ENCODE measurements around the gene ZNF497. TPM values are rescaled to one million over a fixed set of nuclear protein-coding genes. Genes with fewer than 3 reads are reported as not detected.
A peak's percentile ranks its signal among the peaks of the same experiment; 100 is the strongest.

Gene ZNF497
- total and polyA plus RNA-seq, 9 of the 15 experiments (the other 6 are each of a cell fraction or from before 2014, with no cell fraction given), result 0.06 to 0.98 (median 0.44) TPM; not detected in 1

DNA sequence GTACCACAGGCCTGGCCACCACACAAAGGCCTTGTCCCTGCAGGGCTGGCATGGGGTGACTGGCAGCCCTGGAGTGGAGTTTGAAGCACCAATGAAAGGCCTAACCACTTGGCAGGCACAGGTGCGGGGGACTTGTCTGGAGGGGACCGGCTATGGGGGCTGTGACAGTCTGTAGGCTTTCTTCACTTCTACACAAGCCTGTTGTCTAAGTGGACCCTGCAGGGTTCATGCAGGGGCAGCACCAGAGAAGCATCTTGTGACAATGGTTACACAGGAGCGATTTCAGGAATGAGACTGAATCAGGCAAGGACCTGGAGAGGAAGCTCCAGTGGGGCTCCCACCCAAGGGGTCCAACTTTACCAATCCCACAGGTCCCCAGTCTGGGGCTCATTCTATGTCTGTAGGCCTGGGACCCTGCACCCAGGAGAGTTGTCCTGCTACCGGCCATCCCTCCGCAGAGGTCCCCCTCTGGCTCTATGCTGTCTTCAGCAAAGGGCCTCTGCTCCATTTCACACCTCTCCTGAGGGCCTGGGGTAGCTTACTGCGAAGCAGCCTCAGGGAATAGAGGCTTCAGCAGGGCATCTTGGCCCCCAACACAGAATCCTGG, 20.5 kb upstream of the ZNF497 start:
- Histone ChIP-seq H3K9me3 (replicated peaks; ENCODE audit: control insufficient read depth, insufficient read depth, low read depth, low read length) (no peaks in the 10 kb centered on the region), H3K4me1 (replicated peaks in 1 of 2; ENCODE audit: control insufficient read depth in 2 of 2, insufficient read depth in 2 of 2, low read length in 2 of 2) (peaks cover 22 to 51% of the 10 kb centered on the region in 2 experiments), H3K27me3 (ENCODE audit: control insufficient read depth in 2 of 2, insufficient read depth in 2 of 2, low read length in 2 of 2) (no peaks in the 10 kb centered on the region), H3K9me1 (ENCODE audit: control insufficient read depth, insufficient read depth, low read length) (no peaks in the 10 kb centered on the region), H3K79me2 (ENCODE audit: control insufficient read depth, insufficient read depth, low read length) (peaks cover 44% of the 10 kb centered on the region), H4K20me1 (replicated peaks; ENCODE audit: control insufficient read depth, insufficient read depth, low read length) (peaks cover 7% of the 10 kb centered on the region), H3K4me3 (no peak overlapping the region), H3K27ac (ENCODE audit: extremely low read depth, low read depth, low read length) (no peak overlapping the region), H3K36me3 (ENCODE audit: control insufficient read depth, insufficient read depth, low read length) (peaks cover 8% of the 10 kb centered on the region; the same call in 2 of the 3 replicates), H2AFZ (ENCODE audit: low read depth, low read length) (no peak overlapping the region), H3K4me2 (ENCODE audit: insufficient read depth, low read length) (no peak overlapping the region), H3K9ac (ENCODE audit: insufficient read depth in 1 of 2, low read depth in 2 of 2, low read length in 2 of 2) (peak overlapping the region in 1 of 2 experiments; percentile 77; a peak in 2 of 4 replicates)
- intact Hi-C loops (cut with micrococcal nuclease), result no loop called here
- FAIRE-seq, result no peak
- no peak for ATAC-seq
- DNase-seq (ENCODE audit: extremely low read depth in 1 of 4, low spot score in 3 of 4), result no peak
- ChIA-PET CTCF (ENCODE audit: low intra/inter-chr PET ratio) (no interaction called here), POLR2A (interaction anchor here (0.9 kb wide), 2 partner anchors 11 to 19 kb away, joined by 3 to 5 read pairs; no protein-coding TSS in a partner anchor)
- BruUV-seq (replicated peaks), result no TSS peak
- 85% methylated on average over 6 of the region's 6 CpGs for WGBS (ENCODE audit: insufficient coverage, low coverage, missing lambda C conversion rate)
- TF ChIP-seq ZHX1 (conservative IDR thresholded peaks at IDR 0.05; ENCODE audit: low read length) (no peak), MYC (IDR thresholded peaks at IDR 0.05; ENCODE audit: low read depth, low read length) (no peak), MYC (CRISPR knock-in tag; IDR thresholded peaks at IDR 0.05; ENCODE audit: borderline replicate concordance, low read depth) (no peak), SRSF7 (optimal IDR thresholded peaks at IDR 0.05; ENCODE audit: low read depth, low read length) (no peak), FOXM1 (IDR thresholded peaks at IDR 0.05; ENCODE audit: low read depth) (no peak), FOXM1 (CRISPR knock-in tag; IDR thresholded peaks at IDR 0.05; ENCODE audit: low read depth) (no peak), EP400 (IDR thresholded peaks at IDR 0.05) (no peak), ZBTB11 (CRISPR knock-in tag; IDR thresholded peaks at IDR 0.05) (no peak), ZNF143 (CRISPR knock-in tag; IDR thresholded peaks at IDR 0.05) (no peak), SRSF3 (IDR thresholded peaks at IDR 0.05; ENCODE audit: insufficient read depth, low read length) (no peak)
- TF ChIP-seq, protein P1, sequence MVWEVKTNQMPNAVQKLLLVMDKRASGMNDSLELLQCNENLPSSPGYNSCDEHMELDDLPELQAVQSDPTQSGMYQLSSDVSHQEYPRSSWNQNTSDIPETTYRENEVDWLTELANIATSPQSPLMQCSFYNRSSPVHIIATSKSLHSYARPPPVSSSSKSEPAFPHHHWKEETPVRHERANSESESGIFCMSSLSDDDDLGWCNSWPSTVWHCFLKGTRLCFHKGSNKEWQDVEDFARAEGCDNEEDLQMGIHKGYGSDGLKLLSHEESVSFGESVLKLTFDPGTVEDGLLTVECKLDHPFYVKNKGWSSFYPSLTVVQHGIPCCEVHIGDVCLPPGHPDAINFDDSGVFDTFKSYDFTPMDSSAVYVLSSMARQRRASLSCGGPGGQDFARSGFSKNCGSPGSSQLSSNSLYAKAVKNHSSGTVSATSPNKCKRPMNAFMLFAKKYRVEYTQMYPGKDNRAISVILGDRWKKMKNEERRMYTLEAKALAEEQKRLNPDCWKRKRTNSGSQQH (CRISPR knock-in tag; IDR thresholded peaks at IDR 0.05), result no peak
- in situ Hi-C loops (cut with MboI), result no loop called here

All from K562 (cell line).